Stomach (tissue), 4 donors: ENCODE measurements around the gene TMEM115.

Source experiments
- CTCF ChIP-seq, 7 experiments: fragments of 450-650 bp in 4 of 7; fragments of 200-600 bp in 3 of 7; sonication (generic) in 3 of 7; IDR thresholded peaks; one replicate each; pipeline ENCODE4 v1.5.1; 2016 to 2019; ENCODE audit warnings: antibody characterized with exemption in 7 of 7, control low read depth in 2 of 7, mild to moderate bottlenecking in 1 of 7
- POLR2A ChIP-seq, 4 donors: fragments of 450-650 bp; IDR thresholded peaks; one replicate each; pipeline ENCODE4 v1.6.1; 2016; ENCODE audit warnings: antibody characterized with exemption in 4 of 4, control low read depth in 2 of 4, mild to moderate bottlenecking in 1 of 4, moderate library complexity in 1 of 4
- POLR2AphosphoS5 ChIP-seq, 3 donors: sonication (generic); formaldehyde crosslinking; IDR thresholded peaks; one replicate each; pipeline ENCODE4 v1.6.1; 2016; ENCODE audit warnings: antibody characterized with exemption in 3 of 3

DNA sequence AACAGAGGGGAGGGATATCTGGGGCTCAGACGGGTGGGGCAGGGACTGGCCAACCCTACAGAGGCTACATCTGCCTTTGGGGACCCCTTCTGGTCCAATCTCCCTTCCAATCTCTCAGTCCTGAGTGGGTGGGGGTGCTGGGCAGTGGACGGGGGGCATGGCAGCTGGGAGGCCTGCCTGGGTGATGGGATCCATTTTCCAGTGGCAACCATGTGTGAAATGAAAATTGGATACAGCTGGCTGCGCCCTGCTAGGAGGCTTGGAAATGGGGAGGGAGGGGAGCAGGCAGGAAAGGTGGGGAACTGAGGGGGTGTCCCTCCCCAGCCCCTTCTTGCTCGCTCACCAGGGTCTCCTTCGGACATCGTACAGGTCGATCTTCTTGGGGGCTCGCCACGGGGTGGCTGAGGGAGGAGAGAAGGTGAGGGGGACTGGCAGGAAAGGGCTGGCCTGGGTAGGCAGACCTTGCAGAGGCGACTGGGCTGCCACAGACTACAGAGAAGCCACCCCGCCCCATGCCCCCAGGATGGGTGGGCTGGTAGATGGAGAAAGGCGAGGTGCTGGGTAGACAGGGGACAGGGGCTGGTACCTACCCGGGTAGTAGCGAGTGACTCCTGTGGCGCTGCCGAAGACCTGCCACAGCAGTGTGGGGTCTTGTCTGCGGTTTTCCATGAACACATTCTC lies 21.2 kb upstream of the TMEM115 start:
- no peak for TF ChIP-seq CTCF (IDR thresholded peaks at IDR 0.05)
- no peak for TF ChIP-seq POLR2A (IDR thresholded peaks at IDR 0.05)
- TF ChIP-seq POLR2AphosphoS5 (IDR thresholded peaks at IDR 0.05): no peak
